MV-4-11 (cell line): ENCODE results near the gene ADARB2.

Source experiments
- DNase-seq: peaks from one replicate; lab custom pipeline; 2025; lab: John Stamatoyannopoulos, UW

Gene ADARB2

DNA sequence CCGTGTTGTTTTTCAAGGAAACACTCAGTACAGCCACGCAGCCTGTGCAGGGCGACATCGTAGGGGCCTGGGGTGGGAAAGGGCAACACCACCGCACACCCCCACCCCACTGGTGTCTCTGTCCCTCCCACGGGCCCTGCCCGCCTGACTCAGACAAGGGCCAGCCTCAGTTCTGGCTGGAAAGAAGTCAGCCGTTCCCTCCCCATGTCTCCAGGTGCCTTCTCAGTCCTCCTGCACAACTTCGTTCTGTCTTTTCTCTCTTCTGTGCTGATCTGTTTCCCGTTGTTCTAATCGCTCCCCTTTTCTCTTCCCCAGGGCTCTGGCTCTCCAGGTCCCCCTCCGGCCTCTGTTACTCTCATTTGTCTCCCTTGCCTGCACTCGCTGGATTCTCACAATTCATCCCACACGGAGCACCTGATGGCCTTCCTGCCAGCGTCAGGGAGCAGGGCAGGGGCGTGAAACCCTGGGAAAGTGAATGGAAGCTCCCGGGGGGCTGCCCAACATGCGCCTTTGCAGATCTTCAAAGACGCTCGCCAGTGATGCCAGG, 583.4 kb downstream of the ADARB2 start:
- DNase-seq, result no peak

DNA sequence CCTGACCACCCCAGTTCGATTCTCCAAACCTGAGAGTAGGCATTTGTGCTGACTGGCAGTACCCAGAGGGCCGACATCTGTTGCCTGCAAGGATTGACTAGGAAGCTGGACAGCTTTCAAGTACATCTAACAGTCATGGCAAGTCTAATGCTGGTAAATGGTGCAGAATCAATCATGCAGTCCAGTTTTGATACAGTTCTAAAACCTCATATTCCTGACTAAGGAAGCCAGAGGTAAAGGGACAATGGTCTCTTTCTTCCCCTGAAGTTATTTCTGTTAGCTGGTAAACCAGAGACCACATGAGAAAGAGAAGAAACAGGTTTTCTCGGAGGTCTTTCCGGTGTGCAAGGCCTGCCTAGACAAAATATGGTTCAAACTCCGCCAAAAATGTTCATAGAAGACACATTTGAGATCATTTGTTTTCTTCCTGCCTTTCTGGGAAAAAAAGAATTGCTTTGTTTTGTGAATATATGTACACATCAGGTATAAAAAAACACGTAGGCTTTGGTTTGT, 584.0 kb downstream of the ADARB2 start:
- no peak for DNase-seq

DNA sequence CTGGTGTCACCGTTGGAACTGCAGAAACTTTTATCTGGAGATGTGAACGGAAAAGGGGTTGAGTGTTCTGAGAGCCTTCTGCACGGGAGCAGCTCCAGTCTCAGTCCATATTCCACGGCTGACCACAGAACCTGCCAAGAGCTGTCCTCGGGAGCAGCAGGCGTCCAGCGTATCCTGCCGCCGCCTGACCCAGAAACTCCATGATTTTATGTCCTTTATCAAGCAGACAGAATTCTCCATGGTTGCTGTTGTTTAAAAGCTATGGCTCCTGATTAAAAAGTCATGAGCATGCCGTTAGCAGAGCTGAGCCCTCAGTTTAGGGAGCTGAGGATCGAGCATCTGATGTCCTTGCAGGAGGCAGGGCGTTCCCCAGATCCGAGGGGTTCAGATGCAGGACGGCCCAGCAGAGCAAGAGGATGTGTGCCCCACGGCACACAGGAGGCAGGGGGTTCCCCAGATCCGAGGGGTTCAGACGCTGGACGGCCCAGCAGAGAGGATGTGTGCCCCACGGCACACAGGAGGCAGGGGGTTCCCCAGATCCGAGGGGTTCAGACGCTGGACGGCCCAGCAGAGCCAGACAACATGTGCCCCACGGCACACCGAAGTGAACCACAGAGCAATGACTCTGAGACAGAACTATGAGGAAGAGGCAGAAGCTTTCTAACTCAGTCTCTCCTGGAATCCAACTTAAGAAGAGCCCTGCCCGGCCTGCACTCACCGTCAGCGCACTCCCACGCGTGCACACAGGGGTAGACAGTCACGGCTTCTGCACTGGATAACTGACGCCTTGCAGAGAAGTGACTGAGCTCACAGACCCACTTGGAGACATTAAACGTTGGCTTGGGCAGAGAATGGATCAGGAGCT, 584.7 kb downstream of the ADARB2 start:
- DNase-seq, result no peak

DNA sequence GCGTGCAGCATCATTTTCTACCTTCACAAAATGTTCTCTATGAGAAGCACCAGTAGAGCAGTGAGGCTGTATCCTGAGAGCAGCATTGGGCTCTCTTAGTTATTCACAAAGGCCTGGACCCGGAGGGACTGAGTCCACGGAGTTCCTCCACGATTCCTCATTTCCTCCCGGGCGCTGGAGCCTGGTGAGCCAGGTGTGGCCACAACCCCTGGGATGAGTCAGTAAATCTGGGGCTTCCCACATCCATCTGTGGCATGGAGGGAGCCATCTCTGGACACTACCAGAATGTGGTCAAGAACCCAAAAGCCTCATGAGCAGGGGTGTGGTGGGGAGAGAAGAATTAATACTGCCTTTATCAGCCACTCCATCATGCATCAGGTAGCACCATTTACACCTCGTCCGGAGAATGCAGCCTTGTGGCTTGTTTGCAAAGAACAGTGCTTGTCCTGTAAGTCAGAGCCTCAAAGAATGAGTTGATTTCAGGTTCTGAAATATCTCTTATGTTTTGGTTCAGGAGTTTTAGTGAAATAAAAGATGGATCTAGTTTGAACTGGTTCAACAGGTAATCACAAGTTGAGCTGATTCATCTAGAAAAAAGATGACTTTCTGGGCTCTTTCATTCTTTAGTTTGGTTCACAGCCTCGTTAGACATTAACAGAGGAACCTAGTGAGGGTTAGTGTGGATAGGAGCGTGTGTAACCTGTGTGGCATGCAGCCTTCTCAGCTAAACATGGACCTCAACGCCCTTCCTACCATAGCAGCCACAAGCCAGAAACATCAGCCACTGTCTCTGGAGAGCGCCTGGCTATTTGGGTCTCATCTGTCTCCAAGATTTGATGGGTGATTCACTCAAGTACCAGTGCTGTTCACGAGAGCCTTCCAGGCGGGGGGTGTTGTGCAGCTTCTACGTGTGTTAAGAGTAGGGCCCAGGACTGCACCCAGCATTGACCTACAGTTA, 586.0 kb downstream of the ADARB2 start:
- DNase-seq, result no peak

DNA sequence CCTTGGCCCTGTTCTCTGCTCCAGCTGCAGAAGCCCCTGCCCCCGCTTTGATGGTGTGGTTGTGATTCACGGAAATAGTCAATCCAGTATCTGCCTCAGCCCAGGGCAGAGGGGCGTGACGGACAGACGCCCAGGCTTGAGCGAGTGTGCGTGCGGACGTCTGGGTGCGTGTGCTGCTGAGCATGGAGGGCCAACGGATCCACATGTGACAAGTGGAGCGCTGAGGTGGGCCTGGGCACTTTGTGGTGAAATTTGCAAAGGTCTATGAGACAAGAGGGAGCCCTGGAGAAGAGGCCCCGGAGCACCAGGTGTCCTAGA, 586.7 kb downstream of the ADARB2 start:
- no peak for DNase-seq

DNA sequence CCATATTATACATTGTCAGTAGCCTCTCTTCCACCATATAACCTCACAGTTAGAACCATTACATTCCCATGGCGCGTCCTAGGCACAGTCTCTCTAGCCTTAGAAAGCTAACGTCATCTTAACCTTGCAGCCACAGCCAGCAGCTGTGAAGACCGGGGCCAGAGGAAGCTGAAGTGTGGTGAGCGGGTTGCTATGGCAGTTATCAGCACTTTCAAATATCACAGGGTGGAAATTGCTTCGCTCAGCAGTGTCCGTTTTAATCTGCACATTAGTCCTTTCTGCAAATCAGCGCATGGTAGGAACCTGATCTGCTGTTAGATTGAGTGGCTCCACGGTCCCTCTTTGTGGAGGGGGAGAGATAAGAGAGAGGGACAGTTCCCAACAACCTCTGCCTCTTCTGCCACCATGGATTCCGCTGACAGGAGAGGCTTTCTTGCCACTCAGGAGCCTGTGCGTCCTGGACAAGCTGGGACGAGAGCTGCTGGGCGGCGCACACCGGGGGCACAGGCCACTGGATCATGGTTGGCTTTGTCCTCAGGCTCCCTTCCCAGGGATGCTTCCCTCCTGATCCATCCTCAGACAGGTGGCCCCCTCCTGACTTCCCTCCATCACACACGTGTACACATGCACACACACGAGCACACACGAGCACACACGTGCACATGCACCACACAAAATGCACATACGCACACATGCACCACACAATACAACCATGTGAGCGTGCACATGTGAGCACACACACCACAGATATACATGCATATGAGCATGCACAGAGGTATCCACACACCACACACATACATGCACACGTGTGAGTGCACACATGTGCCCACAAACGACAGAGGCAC, 587.3 kb downstream of the ADARB2 start:
- no peak for DNase-seq

DNA sequence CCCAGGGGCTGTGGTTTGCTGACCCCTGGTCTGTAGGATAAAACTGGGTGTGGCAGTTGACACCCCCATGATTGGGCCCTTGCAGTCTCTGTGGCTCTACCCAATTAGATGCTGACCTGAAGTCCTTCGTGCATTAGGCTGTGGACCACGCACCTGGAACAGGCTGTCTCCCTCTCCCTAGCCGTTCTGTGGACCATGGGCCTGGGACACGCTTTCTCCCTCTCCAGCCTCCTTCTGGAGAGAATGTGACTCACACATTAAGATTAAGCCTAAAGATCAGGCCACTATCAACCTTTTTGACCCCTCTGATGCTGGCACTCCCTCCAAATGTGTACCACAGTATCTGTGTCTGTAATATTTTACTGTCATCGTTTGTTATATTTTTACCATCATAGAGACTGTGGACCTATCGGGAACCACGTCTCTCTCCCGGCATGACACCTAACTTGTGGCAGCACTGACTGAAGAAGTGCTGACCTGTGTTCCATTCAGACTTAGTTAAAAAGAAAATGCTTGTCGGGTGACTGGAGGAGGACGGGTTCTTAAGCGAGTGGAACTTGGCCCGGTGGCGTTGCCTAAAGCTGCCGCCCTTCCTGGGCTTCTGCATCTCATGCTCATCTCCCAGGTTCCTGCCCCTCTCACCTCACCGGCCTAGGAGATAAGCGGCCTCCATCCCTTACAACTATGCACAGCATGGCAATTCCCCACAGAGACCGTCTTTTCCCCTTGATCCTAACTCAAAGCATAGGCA, 588.3 kb downstream of the ADARB2 start:
- DNase-seq, result no peak

DNA sequence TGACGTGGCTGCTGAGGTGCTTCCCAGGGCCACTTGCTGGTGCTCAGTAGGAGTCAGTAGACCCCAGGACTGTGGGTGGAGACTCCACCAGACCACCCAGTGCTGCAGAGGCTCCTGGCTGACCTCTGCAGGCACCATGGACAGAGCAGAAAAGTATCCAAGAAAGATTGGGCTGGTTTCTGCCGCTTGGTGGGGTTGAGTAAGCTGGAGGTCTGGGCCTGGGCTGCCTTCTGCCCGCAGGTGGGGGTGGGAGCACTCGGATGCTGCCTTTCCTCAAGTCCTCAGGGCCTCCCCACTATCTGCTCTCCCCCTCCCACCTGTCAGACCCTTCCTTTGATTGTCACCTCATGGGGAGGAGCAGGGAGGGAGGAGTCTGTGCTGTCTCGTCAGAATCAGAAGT, 589.5 kb downstream of the ADARB2 start:
- no peak for DNase-seq

DNA sequence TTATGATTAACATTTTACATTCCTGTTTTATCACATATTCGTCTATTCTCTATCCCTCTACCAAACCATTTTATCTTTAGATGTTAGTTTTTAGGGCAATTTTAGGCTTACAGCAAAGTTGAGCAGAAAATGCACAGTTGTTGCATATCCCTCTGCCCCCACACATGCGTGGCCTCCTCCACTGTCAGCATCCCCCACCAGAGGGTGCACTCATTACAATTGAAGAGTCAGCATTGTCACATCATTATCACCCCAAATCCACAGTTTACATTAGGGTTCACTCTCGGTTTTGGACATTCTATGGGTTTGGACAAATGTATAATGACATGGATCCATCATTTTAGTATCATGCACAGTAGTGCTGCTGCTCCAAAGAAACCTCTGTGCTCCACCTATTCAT, 594.7 kb downstream of the ADARB2 start:
- no peak for DNase-seq

DNA sequence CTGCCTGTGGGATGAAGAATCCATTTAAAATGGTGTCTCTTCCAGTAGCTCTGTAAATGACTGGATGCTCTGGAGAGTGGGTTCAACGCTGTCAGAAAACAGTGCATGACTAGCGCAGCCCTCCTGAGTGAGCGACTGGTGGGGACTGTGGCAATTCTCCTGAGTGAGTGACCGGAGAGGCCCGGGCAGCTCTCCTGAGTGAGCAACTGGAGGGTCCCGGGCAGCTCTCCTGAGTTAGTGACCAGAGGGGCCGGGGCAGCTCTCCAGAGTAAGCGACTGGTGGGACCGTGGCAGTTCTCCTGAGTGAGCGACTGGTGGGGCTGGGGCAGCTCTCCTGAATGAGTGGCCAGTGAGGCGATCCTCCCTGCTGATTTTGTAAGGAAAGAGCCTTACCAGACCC, 595.6 kb downstream of the ADARB2 start:
- DNase-seq, result no peak

DNA sequence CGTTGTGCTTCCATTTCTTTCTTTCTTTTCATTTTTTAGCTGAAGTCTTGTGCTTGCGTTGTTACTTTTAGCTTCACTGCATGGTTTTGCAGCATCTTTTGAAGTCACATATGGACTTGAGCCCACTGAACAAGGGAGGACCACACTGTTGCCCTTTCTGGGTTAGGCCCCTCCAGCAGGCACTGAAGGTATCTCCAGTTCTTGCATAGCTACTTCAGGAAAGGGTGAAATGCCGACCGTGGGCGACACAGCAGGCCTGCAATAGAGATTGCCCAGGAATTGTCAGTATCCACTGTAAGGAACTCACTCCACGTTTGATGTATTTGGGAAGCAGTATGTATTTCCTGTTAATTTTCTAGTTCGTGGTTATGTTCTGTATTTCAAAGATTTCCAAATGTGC, 596.1 kb downstream of the ADARB2 start:
- no peak for DNase-seq

DNA sequence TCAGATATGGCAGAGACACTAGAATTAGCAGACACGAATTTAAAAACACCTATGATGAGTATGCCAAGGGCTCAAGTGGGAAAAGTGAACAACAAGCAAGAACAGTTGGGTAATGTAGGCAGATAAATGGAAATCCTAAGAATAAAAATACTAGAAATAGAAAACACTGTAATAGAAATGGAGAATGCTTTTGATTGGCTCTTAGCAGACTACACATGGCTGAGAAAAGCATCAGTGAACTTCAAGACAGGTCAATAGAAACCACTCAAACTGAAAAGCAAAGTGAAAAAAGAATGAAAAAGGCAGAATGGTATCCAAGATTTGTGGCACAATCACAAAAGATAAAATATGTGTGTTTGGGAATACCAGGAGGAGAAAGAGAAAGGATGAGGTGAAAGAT, 598.8 kb downstream of the ADARB2 start:
- no peak for DNase-seq

DNA sequence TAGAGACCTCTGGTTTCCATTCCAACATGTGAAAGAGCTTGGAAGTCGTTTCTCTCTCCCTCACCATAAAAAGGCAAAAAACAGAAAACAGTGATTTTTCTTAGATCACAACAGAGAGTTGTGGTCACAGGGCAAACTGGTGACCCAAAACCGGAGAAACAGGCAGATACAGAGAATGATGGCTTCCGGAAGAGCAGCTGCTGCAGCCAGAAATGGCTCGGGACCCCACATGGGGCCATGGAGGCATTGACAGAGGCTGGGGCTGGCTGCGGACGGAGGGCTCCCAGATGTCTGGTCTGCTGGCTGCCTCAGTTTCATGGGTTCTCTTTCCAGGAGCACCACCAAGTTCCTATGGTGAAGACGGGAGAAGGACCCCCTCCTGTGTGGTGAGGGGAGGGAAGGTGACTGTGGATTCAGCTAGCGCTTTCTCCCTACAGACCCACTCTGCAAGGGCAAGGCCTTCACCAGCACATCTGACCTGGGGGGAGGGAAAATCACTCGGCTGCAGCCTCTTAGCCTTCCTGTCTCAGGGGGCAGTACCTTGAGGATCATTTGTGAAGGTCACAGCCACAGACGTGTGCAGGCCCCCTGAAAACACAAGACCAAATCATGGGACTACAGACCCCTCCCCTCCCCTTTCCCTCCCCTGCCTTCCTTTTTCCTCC, 599.7 kb downstream of the ADARB2 start:
- no peak for DNase-seq

DNA sequence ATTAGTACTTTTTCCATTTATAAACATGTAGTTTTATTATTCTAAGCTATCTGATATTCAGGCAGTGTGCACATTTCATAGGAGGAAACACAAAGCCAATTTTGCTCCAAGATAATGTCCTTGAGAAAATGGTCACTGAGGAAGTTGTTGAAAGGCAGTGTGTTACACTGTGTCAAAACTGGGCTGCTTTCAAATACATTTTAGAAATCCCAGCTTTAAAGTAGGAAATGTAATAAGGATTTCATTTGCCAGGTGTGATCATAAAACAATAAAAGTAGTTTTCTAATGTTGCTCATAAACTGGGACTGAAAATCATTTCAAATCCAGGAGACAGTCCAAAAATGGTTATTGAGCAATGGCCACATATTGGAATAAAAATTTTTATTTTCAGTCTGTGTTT, 601.1 kb downstream of the ADARB2 start:
- no peak for DNase-seq

DNA sequence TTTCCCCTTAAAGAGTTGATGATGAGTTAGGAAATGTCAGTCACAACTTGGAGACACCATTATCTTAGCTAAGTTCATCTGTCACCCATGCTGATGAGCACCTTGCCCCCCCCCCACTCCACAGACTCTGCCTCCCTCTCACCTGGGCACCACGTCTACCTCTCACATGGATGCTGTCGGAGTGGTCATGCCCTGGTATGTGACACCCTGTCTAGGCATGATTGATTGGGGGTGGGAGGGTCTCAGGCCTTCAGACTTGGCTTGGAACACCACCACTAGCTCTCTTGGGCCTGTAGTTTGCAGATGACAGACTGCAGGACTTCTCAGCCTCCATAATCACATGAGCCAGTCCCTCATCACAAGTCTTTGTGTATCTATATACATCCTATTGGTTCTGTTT, 603.2 kb downstream of the ADARB2 start:
- DNase-seq, result no peak

DNA sequence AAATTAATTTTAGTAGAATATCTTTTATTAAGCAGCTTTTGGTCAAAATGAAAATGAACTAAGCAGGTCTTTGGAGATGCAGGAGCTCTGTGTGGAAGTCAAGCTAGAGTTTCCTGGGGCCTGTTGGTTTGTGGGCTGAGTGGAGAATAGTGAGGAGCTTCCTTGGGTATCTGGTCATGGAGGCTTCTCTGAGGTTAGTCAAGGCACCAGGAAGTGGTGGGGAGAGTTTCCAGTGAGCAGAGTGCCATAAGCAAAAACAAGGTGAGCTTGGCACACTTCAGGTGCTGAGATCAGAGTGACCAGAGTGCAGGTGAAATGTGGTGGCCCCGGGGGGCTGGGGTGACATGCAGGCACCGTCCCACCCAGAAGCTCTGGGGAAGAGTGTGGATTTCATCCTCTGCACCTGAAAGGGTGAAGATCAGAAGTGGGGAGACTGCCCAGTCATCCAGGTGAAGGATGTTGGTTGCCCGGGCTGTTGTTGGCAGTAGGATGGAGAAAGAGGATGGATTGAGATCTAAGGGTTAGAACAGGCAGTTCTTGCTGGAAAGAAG, 603.8 kb downstream of the ADARB2 start:
- no peak for DNase-seq

DNA sequence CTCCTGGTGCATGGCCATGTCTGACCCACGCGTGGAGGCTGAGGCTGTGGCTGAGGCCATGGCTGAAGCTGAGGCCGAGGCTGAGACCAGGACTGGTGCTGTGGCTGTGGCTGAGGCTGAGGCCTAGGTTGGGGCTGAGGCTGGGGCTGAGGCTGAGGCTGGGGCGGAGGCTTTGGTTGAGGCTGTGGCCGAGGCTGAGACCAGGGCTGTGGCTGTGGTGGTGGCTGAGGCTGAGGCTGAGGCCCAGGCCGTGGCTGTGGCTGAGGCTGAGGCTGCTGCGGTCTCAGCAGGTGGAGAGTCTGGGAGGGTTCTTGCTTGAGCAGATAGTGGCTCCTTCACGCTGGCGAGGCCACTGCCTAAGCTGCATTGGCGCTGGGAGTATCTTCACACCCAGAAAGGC, 604.7 kb downstream of the ADARB2 start:
- DNase-seq, result no peak

DNA sequence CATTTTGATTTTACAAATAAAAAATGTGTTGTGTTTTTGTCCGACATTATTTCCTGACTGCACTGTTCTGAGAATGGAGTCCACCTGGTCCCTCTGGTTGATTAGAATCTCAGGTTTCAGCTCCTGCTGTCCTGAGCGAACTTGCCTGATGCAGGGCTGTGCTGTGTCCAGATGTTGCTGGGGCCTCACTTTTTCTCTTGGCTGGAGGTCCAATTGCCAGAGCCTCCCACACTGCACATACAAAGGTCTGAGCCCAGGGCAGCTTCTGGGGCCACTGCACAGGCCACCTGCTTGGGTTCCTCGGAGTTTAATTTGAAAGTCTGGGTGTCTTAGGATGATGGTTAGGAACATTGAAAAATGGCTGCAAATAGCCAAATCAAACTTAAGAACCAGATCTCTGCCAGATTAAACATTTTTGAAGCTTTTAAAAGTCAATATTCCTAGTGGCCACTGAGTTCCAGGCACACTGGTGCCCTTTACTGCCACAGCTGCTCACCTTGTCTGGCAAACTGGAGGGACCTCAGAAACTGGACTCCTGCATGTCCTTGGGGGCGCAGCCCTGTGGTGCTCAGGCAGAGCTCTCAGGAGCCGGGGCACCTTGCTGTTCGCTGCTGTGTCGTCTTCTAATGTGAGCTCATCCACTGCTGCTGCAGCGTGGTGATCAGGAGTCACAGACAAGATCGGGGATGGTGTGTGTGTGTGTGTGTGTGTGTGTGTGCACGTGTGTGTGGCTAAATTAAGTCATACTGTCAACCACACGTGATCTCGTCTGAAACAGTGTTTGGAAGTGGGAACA, 606.1 kb downstream of the ADARB2 start:
- DNase-seq, result no peak

DNA sequence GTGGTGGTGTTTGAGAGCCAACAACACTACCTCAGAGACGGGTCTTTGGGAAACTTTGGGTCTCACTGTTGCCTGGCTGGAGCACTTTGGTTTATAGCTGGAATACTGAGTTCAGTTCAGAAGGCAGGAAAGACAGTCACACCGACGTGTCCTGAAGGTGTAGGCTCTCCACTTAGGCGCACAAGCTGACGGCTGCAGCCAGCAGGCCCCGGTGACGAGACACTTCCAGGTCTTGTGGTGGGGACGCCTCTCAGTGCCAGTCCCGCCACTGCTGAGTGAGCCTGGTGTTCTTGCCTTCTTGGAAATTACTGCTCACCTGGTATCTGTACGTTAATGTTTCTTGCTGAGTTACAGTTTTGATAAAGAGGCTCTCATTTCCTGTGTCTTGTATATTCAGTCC, 607.1 kb downstream of the ADARB2 start:
- DNase-seq, result no peak
